GM06990 (cell line): ENCODE measurements around the gene CLDN1.

ENCODE experiments used
- DNase-seq: peaks from one replicate; pipeline ENCODE4 v3.0.0-alpha.2; 2011; ENCODE audit not compliant: insufficient read length; ENCODE audit errors: extremely low read depth
- H3K27me3 ChIP-seq: replicated peaks from 2 replicates; pipeline ENCODE4 v1.6.0; 2011; ENCODE audit warnings: low read length; ENCODE audit not compliant: control insufficient read depth, insufficient read depth
- H3K36me3 ChIP-seq: 2 replicates; pipeline ENCODE4 v1.5.1; 2011; ENCODE audit warnings: low read length; ENCODE audit not compliant: control insufficient read depth, insufficient read depth
- H3K4me3 ChIP-seq: replicated peaks from 2 replicates; pipeline ENCODE4 v1.5.1; 2011; ENCODE audit warnings: low read depth, mild to moderate bottlenecking, control low read depth, low read length
- CTCF ChIP-seq: IDR thresholded peaks from 2 replicates; pipeline ENCODE4 v1.5.1; 2011; ENCODE audit warnings: low read length, control low read depth, mild to moderate bottlenecking, inconsistent platforms; ENCODE audit not compliant: insufficient read depth, poor library complexity, severe bottlenecking

Gene CLDN1

GRCh38 chr3:190330936-190331734 is 8.9 kb upstream of the CLDN1 start:
- Histone ChIP-seq H3K36me3 (no peaks in the 10 kb centered on the region), H3K27me3 (no peaks in the 10 kb centered on the region), H3K4me3 (no peak overlapping the region)
- no peak for TF ChIP-seq CTCF
- DNase-seq = no peak

GRCh38 chr3:190326930-190327329 is 4.7 kb upstream of the CLDN1 start:
- no peaks in the 10 kb centered on the region for H3K36me3 ChIP-seq
- no peak for TF ChIP-seq CTCF
- no peak for DNase-seq
- H3K27me3 ChIP-seq = no peaks in the 10 kb centered on the region
- H3K4me3 ChIP-seq = no peak overlapping the region

- no peaks in the 10 kb centered on the region for H3K27me3 ChIP-seq
- no peak for TF ChIP-seq CTCF
- no peak for DNase-seq
- H3K36me3 ChIP-seq = no peaks in the 10 kb centered on the region
- H3K4me3 ChIP-seq = no peak overlapping the region
These were observed 4.1 kb upstream of the CLDN1 start for GRCh38 chr3:190326361-190326760.

- Histone ChIP-seq H3K4me3 (no peak overlapping the region), H3K36me3 (no peaks in the 10 kb centered on the region), H3K27me3 (no peaks in the 10 kb centered on the region)
- DNase-seq = peak; percentile 36
- no peak for TF ChIP-seq CTCF
These were observed 3.7 kb upstream of the CLDN1 start for GRCh38 chr3:190325923-190326322.

GRCh38 chr3:190323246-190323626 is 990 bp upstream of the CLDN1 start:
- Histone ChIP-seq H3K27me3 (no peaks in the 10 kb centered on the region), H3K36me3 (no peaks in the 10 kb centered on the region), H3K4me3 (no peak overlapping the region)
- no peak for DNase-seq
- TF ChIP-seq CTCF = no peak
